Parathyroid adenoma (tissue), 2 donors: ENCODE results near the gene EFCAB7.

Source experiments
- H2AFZ ChIP-seq: fragments of 300-600 bp; sonication (generic); one replicate; pipeline ENCODE4 v1.7.0; 2017; ENCODE audit warnings: antibody characterized with exemption, mild to moderate bottlenecking
- H3K27ac ChIP-seq: fragments of 300-600 bp; sonication (generic); one replicate; pipeline ENCODE4 v1.7.0; 2017
- H3K27me3 ChIP-seq: fragments of 300-600 bp; sonication (generic); one replicate; pipeline ENCODE4 v1.7.0; 2017; ENCODE audit warnings: low read length; ENCODE audit not compliant: control insufficient read depth, insufficient read depth
- H3K36me3 ChIP-seq: fragments of 300-600 bp; sonication (generic); one replicate; pipeline ENCODE4 v1.7.0; 2017; ENCODE audit warnings: low read length; ENCODE audit not compliant: control insufficient read depth, insufficient read depth
- H3K4me1 ChIP-seq: fragments of 300-600 bp; sonication (generic); one replicate; pipeline ENCODE4 v1.7.0; 2017; ENCODE audit warnings: control low read depth
- H3K4me2 ChIP-seq: fragments of 300-600 bp; sonication (generic); one replicate; pipeline ENCODE4 v1.7.0; 2017; ENCODE audit warnings: low read length
- H3K4me3 ChIP-seq: fragments of 300-600 bp; sonication (generic); one replicate; pipeline ENCODE4 v1.7.0; 2017; ENCODE audit warnings: low read depth, low read length
- H3K79me2 ChIP-seq: fragments of 300-600 bp; sonication (generic); one replicate; pipeline ENCODE4 v1.7.0; 2017; ENCODE audit warnings: control low read depth
- H3K9ac ChIP-seq: fragments of 300-600 bp; sonication (generic); one replicate; pipeline ENCODE4 v1.7.0; 2017; ENCODE audit warnings: mild to moderate bottlenecking
- H3K9me3 ChIP-seq: fragments of 300-600 bp; sonication (generic); one replicate; pipeline ENCODE4 v1.7.0; 2017; ENCODE audit warnings: low read length; ENCODE audit not compliant: control insufficient read depth
- CTCF ChIP-seq: fragments of 300-600 bp; sonication (generic); IDR thresholded peaks from one replicate; pipeline ENCODE4 v1.7.0; 2017; ENCODE audit warnings: antibody characterized with exemption, mild to moderate bottlenecking
- donor health status: primary hyperparathyroidism.

EFCAB7 gene

DNA sequence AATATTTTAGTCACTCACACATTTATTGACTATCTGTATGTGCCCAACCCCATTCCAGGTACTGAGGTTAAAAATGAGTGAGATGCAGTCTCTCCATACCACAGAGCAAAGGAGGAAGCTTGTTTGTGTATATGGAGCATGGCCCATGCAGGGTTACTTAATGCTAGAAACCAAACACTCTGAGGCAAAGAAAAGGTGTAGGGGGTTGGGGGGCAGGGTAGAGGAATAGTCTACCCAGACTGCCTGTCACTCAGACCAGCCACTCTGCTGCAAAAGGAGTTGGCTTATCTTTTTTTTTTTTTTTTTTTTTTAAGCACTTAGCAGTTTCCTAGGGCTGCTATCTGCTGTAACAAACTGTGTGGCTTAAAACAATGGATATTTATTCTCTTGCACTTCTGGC is 89.6 kb downstream of the EFCAB7 start:
- H3K9ac ChIP-seq = no peak overlapping the region
- H2AFZ ChIP-seq = no peak overlapping the region
- no peak overlapping the region for H3K27ac ChIP-seq
- peaks cover 10% of the 10 kb centered on the region for H3K79me2 ChIP-seq
- no peaks in the 10 kb centered on the region for H3K27me3 ChIP-seq
- TF ChIP-seq CTCF = no peak
- no peak overlapping the region for H3K4me3 ChIP-seq
- no peak overlapping the region for H3K4me2 ChIP-seq
- no peaks in the 10 kb centered on the region for H3K36me3 ChIP-seq
- peaks cover 6% of the 10 kb centered on the region for H3K4me1 ChIP-seq
- H3K9me3 ChIP-seq = no peaks in the 10 kb centered on the region

DNA sequence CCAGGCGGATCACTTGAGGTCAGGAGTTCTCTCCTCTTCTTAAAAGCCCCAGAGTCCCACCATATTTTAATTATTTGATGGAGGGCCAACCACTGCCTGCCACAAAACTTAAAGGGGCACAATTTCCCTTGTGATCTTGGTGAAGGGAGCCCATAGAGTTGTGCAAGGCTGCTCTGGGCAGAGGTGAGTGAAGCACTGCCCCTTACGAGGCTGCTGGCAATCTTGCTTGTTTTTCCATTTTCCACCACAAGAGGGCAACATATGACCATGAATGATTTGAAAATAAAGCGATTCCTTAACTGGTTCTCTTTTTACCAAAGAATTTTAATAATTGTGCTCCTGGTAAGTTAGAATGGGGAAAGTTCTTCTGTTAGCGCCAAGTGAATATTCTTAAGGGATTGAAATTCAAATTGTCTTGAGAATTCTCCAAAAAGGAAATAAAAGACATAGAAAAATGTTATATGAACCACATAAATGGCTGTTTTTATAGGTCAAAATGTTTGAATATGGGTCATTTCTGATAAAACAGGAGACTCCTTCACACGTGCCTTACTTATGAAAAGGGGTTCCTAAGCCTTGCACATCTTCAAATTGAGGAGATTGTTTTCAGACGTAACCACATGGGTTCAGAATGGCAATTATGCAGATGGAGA is 92.6 kb downstream of the EFCAB7 start:
- no peaks in the 10 kb centered on the region for H3K27me3 ChIP-seq

DNA sequence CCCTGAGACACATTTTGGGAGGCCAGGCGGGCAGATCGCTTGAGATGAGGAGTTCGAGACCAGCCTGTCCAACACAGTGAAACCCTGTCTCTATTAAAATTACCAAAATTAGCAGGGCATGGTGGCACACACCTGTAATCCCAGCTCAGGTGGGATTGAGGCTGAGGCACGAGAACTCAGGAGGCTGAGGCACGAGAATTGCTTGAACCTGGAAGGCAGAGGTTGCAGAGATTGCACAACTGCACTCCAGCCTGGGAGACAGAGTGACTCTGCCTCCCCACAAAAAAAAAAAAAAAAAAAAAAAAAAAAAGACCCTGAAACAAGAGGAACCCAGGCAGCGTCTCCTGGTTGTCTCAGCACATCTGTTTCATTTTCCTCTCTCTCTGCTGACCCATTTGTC is 94.1 kb downstream of the EFCAB7 start:
- Histone ChIP-seq H3K79me2 (peaks cover 13% of the 10 kb centered on the region), H3K9me3 (no peaks in the 10 kb centered on the region), H3K27ac (no peak overlapping the region), H3K36me3 (no peaks in the 10 kb centered on the region), H3K9ac (no peak overlapping the region), H3K4me3 (no peak overlapping the region), H3K4me1 (peaks cover 6% of the 10 kb centered on the region), H3K4me2 (no peak overlapping the region), H2AFZ (no peak overlapping the region), H3K27me3 (no peaks in the 10 kb centered on the region)
- TF ChIP-seq CTCF = no peak

More for the DNA sequence above, 92.6 kb downstream of the EFCAB7 start:
- Histone ChIP-seq H3K79me2 (peaks cover 13% of the 10 kb centered on the region), H2AFZ (no peak overlapping the region), H3K4me2 (no peak overlapping the region), H3K9ac (no peak overlapping the region), H3K4me1 (peaks cover 6% of the 10 kb centered on the region), H3K27ac (no peak overlapping the region), H3K9me3 (no peaks in the 10 kb centered on the region), H3K4me3 (no peak overlapping the region), H3K36me3 (no peaks in the 10 kb centered on the region)
- peak; percentile 66 for TF ChIP-seq CTCF

DNA sequence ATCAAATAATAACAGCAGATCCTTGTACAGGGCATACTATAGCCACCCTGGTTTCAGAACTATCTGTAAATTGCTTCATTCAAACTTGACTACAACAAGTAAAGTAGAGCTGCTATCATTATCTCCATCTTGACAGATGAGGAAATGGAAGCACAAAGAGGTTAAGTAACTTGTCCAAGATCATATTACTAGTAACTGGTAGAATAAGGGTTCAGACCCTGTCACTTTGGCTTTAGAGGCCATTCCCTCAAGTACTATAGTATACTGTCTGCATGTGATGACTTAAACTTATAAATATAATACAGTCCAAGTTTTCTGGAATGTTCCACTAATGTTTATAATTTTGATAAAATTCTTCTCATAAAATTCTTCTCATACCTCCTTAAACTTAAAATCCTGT is 94.7 kb downstream of the EFCAB7 start:
- H3K9ac ChIP-seq = no peak overlapping the region
- H3K27me3 ChIP-seq = no peaks in the 10 kb centered on the region
- no peaks in the 10 kb centered on the region for H3K9me3 ChIP-seq
- no peaks in the 10 kb centered on the region for H3K36me3 ChIP-seq
- H2AFZ ChIP-seq = no peak overlapping the region
- no peak overlapping the region for H3K4me2 ChIP-seq
- H3K27ac ChIP-seq = no peak overlapping the region
- peaks cover 6% of the 10 kb centered on the region for H3K4me1 ChIP-seq
- no peak overlapping the region for H3K4me3 ChIP-seq
- TF ChIP-seq CTCF = no peak
- peaks cover 13% of the 10 kb centered on the region for H3K79me2 ChIP-seq

GRCh38 chr1:63619558-63619957 is 96.2 kb downstream of the EFCAB7 start:
- Histone ChIP-seq H3K4me1 (peaks cover 6% of the 10 kb centered on the region), H3K9me3 (no peaks in the 10 kb centered on the region), H3K79me2 (peaks cover 13% of the 10 kb centered on the region), H3K36me3 (no peaks in the 10 kb centered on the region), H3K27ac (no peak overlapping the region), H2AFZ (no peak overlapping the region), H3K9ac (no peak overlapping the region), H3K27me3 (no peaks in the 10 kb centered on the region), H3K4me3 (no peak overlapping the region), H3K4me2 (no peak overlapping the region)
- TF ChIP-seq CTCF = no peak
